HG02759 (cell line): ENCODE data around the gene MZF1.

Experiments used
- ATAC-seq: cut with Tn5 transposase; IDR thresholded peaks from one replicate; pipeline ENCODE4 v1.9.1; 2021; ENCODE audit warnings: mild to moderate bottlenecking, moderate library complexity; ENCODE audit not compliant: unreplicated experiment

Gene MZF1

GRCh38 chr19:58556622-58557220 is 16.4 kb downstream of the MZF1 start:
- ATAC-seq, result no peak

- ATAC-seq, result no peak
Measured at GRCh38 chr19:58555920-58556621, 17.1 kb downstream of the MZF1 start.

- no peak for ATAC-seq
Measured at GRCh38 chr19:58555369-58555885, 17.7 kb downstream of the MZF1 start.

- ATAC-seq, result peak; percentile 34
Measured at GRCh38 chr19:58554494-58555368, 18.4 kb downstream of the MZF1 start, which contains the start of gene CHMP2A. Gene CHMP2A (minus strand): TSS chr19:58555105. CDS start chr19:58554212, 893 bp downstream.

GRCh38 chr19:58553799-58554493 is 19.2 kb downstream of the MZF1 start:
- no peak for ATAC-seq

GRCh38 chr19:58552655-58553054 is 20.5 kb downstream of the MZF1 start:
- no peak for ATAC-seq

- ATAC-seq, result no peak
Measured at GRCh38 chr19:58551577-58552471, 21.3 kb downstream of the MZF1 start.

- no peak for ATAC-seq
Measured at GRCh38 chr19:58551123-58551497, 22.0 kb downstream of the MZF1 start.

- ATAC-seq, result no peak
Measured at GRCh38 chr19:58550362-58551122, 22.6 kb downstream of the MZF1 start.

- no peak for ATAC-seq
Measured at GRCh38 chr19:58549664-58550361, 23.3 kb downstream of the MZF1 start.

GRCh38 chr19:58548859-58549663 is 24.1 kb downstream of the MZF1 start:
- ATAC-seq, result no peak

GRCh38 chr19:58547323-58548312 is 25.5 kb downstream of the MZF1 start:
- ATAC-seq, result no peak

GRCh38 chr19:58546019-58546530 is 27.1 kb downstream of the MZF1 start:
- no peak for ATAC-seq

- ATAC-seq, result no peak
Measured at GRCh38 chr19:58545286-58546018, 27.7 kb downstream of the MZF1 start.

GRCh38 chr19:58544591-58545285 is 28.4 kb downstream of the MZF1 start:
- ATAC-seq, result peak; percentile 63
